GM06990 (cell line): Measurements from ENCODE around the gene PRKAA1.

Experiments
- DNase-seq: peaks from one replicate; pipeline ENCODE4 v3.0.0-alpha.2; 2011; ENCODE audit not compliant: insufficient read length; ENCODE audit errors: extremely low read depth
- H3K27me3 ChIP-seq: replicated peaks from 2 replicates; pipeline ENCODE4 v1.6.0; 2011; ENCODE audit warnings: low read length; ENCODE audit not compliant: control insufficient read depth, insufficient read depth
- H3K36me3 ChIP-seq: 2 replicates; pipeline ENCODE4 v1.5.1; 2011; ENCODE audit warnings: low read length; ENCODE audit not compliant: control insufficient read depth, insufficient read depth
- H3K4me3 ChIP-seq: replicated peaks from 2 replicates; pipeline ENCODE4 v1.5.1; 2011; ENCODE audit warnings: low read depth, mild to moderate bottlenecking, control low read depth, low read length
- CTCF ChIP-seq: IDR thresholded peaks from 2 replicates; pipeline ENCODE4 v1.5.1; 2011; ENCODE audit warnings: low read length, control low read depth, mild to moderate bottlenecking, inconsistent platforms; ENCODE audit not compliant: insufficient read depth, poor library complexity, severe bottlenecking

The PRKAA1 gene

GRCh38 chr5:40832345-40832744 is 34.2 kb upstream of the PRKAA1 start:
- Histone ChIP-seq H3K36me3 (peaks cover 26% of the 10 kb centered on the region), H3K27me3 (no peaks in the 10 kb centered on the region), H3K4me3 (peak overlapping the region; percentile 95)
- TF ChIP-seq CTCF, result no peak
- no peak for DNase-seq

GRCh38 chr5:40831346-40832210 is 33.4 kb upstream of the PRKAA1 start:
- Histone ChIP-seq H3K4me3 (no peak overlapping the region), H3K36me3 (peaks cover 32% of the 10 kb centered on the region), H3K27me3 (no peaks in the 10 kb centered on the region)
- no peak for DNase-seq
- no peak for TF ChIP-seq CTCF

- Histone ChIP-seq H3K4me3 (no peak overlapping the region), H3K27me3 (no peaks in the 10 kb centered on the region), H3K36me3 (peaks cover 32% of the 10 kb centered on the region)
- no peak for DNase-seq
- no peak for TF ChIP-seq CTCF
These were observed 31.8 kb upstream of the PRKAA1 start for GRCh38 chr5:40829748-40830533.

GRCh38 chr5:40828690-40829661 is 30.8 kb upstream of the PRKAA1 start:
- H3K36me3 ChIP-seq, result peaks cover 32% of the 10 kb centered on the region
- DNase-seq, result no peak
- no peaks in the 10 kb centered on the region for H3K27me3 ChIP-seq
- TF ChIP-seq CTCF, result no peak
- no peak overlapping the region for H3K4me3 ChIP-seq

- peaks cover 27% of the 10 kb centered on the region for H3K36me3 ChIP-seq
- no peak for TF ChIP-seq CTCF
- no peak for DNase-seq
- no peak overlapping the region for H3K4me3 ChIP-seq
- H3K27me3 ChIP-seq, result no peaks in the 10 kb centered on the region
These were observed 30.0 kb upstream of the PRKAA1 start for GRCh38 chr5:40828021-40828631.
